Measurements from ENCODE around the gene TRAFD1.
"Not testable (repeated sequence)": the region's sequence is repeated elsewhere in the genome, so short reads cannot be mapped to it uniquely, and the experiment has no call there.

Gene TRAFD1

GRCh38 chr12:112116232-112117060, 8.9 kb upstream of the TRAFD1 start:
- DNase-seq, result no peak

- no peak for DNase-seq
Observed at GRCh38 chr12:112117685-112118084, 7.7 kb upstream of the TRAFD1 start.

- DNase-seq, result no peak
Observed at GRCh38 chr12:112121780-112122565, 3.4 kb upstream of the TRAFD1 start.

GRCh38 chr12:112122823-112123690, 2.3 kb upstream of the TRAFD1 start:
- no peak for DNase-seq

- DNase-seq, result no peak
Observed at GRCh38 chr12:112124918-112125249, 476 bp upstream of the TRAFD1 start.

- no peak for DNase-seq
Observed at GRCh38 chr12:112126000-112126438, 659 bp downstream of the TRAFD1 start.

- DNase-seq, result no peak
Observed at GRCh38 chr12:112126911-112127310, 1.6 kb downstream of the TRAFD1 start.

- DNase-seq, result no peak
Observed at GRCh38 chr12:112130441-112130998, 5.2 kb downstream of the TRAFD1 start.

GRCh38 chr12:112131686-112132085, 6.3 kb downstream of the TRAFD1 start:
- no peak for DNase-seq

- DNase-seq, result no peak
Observed at GRCh38 chr12:112133418-112133817, 8.1 kb downstream of the TRAFD1 start.

- DNase-seq, result no peak
Observed at GRCh38 chr12:112134731-112135130, 9.4 kb downstream of the TRAFD1 start.

- DNase-seq, result no peak
Observed at GRCh38 chr12:112140728-112141127, 15.4 kb downstream of the TRAFD1 start.

- DNase-seq, result no peak
Observed at GRCh38 chr12:112146123-112146522, 20.8 kb downstream of the TRAFD1 start.

- DNase-seq, result no peak
Observed at GRCh38 chr12:112148031-112148513, 22.7 kb downstream of the TRAFD1 start.

- DNase-seq, result no peak
Observed at GRCh38 chr12:112149596-112149995, 24.2 kb downstream of the TRAFD1 start.

GRCh38 chr12:112151766-112152541, 26.6 kb downstream of the TRAFD1 start:
- no peak for DNase-seq

GRCh38 chr12:112153181-112153892, 28.0 kb downstream of the TRAFD1 start:
- DNase-seq, result no peak

GRCh38 chr12:112153893-112154219, 28.5 kb downstream of the TRAFD1 start:
- no peak for DNase-seq

- not testable (repeated sequence) for DNase-seq
Observed at GRCh38 chr12:112158461-112159145, 33.2 kb downstream of the TRAFD1 start.

GRCh38 chr12:112159146-112159541, 33.8 kb downstream of the TRAFD1 start:
- DNase-seq, result no peak

- DNase-seq, result no peak
Observed at GRCh38 chr12:112160611-112161010, 35.3 kb downstream of the TRAFD1 start.
